Type B pancreatic cell (in vitro differentiated cells): Measurements from ENCODE around the gene SLC10A7. TPM values are rescaled to one million over a fixed set of nuclear protein-coding genes. Genes with fewer than 3 reads are reported as not detected.

Source experiments
- DNase-seq: peaks from one replicate; pipeline ENCODE4 v3.0.0; 2021; ENCODE audit warnings: mixed read lengths; ENCODE audit not compliant: unreplicated experiment; ENCODE audit errors: extremely low spot score
- H3K27ac Mint-ChIP-seq: 2 replicates; pipeline ENCODE4 v1.8.0; 2021; ENCODE audit warnings: mild to moderate bottlenecking, mixed read lengths
- H3K27me3 Mint-ChIP-seq: 2 replicates; pipeline ENCODE4 v1.8.0; 2021; ENCODE audit warnings: mixed read lengths
- H3K36me3 Mint-ChIP-seq: 2 replicates; pipeline ENCODE4 v1.8.0; 2021; ENCODE audit warnings: mixed read lengths
- H3K4me1 Mint-ChIP-seq: one replicate; pipeline ENCODE4 v1.8.0; 2021; ENCODE audit warnings: mixed read lengths; ENCODE audit not compliant: unreplicated experiment
- H3K4me3 Mint-ChIP-seq: 2 replicates; pipeline ENCODE4 v1.8.0; 2021; ENCODE audit warnings: mild to moderate bottlenecking, mixed read lengths
- H3K9me3 Mint-ChIP-seq: 2 replicates; pipeline ENCODE4 v1.8.0; 2021; ENCODE audit warnings: mixed read lengths
- CTCF ChIP-seq: fragments of 200-600 bp; sonication (generic); conservative IDR thresholded peaks from 2 replicates; pipeline ENCODE4 v1.5.0; 2021; ENCODE audit warnings: antibody characterized with exemption, mild to moderate bottlenecking
- total RNA-seq: library from RNA; stranded (reverse); gene quantifications from 2 replicates; pipeline ENCODE4 v1.2.1, GENCODE V29; 2021; ENCODE audit warnings: low replicate concordance

The SLC10A7 gene
- total RNA-seq, 1 donor from 2014 or later = 16.1 TPM

- no peak for TF ChIP-seq CTCF
- no peak for DNase-seq
- H3K27me3 Mint-ChIP-seq = no peaks in the 10 kb centered on the region
- H3K4me3 Mint-ChIP-seq = no peak overlapping the region
- H3K27ac Mint-ChIP-seq = no peak overlapping the region
- peaks cover 2% of the 10 kb centered on the region for H3K36me3 Mint-ChIP-seq
- no peaks in the 10 kb centered on the region for H3K4me1 Mint-ChIP-seq
- H3K9me3 Mint-ChIP-seq = no peaks in the 10 kb centered on the region
These were observed 257.9 kb downstream of the SLC10A7 start for GRCh38 chr4:146263793-146264192.

- peaks cover 4% of the 10 kb centered on the region for H3K36me3 Mint-ChIP-seq
These were observed 260.7 kb downstream of the SLC10A7 start for GRCh38 chr4:146261041-146261440.

GRCh38 chr4:146260521-146260920 lies 261.2 kb downstream of the SLC10A7 start:
- no peak overlapping the region for H3K27ac Mint-ChIP-seq
- DNase-seq = no peak
- H3K4me3 Mint-ChIP-seq = no peak overlapping the region
- no peaks in the 10 kb centered on the region for H3K27me3 Mint-ChIP-seq
- TF ChIP-seq CTCF = no peak
- peaks cover 4% of the 10 kb centered on the region for H3K36me3 Mint-ChIP-seq
- H3K4me1 Mint-ChIP-seq = peaks cover 8% of the 10 kb centered on the region
- no peaks in the 10 kb centered on the region for H3K9me3 Mint-ChIP-seq

More at GRCh38 chr4:146261041-146261440, 260.7 kb downstream of the SLC10A7 start:
- H3K4me3 Mint-ChIP-seq = no peak overlapping the region
- no peaks in the 10 kb centered on the region for H3K9me3 Mint-ChIP-seq
- no peaks in the 10 kb centered on the region for H3K27me3 Mint-ChIP-seq
- DNase-seq = no peak
- no peak overlapping the region for H3K27ac Mint-ChIP-seq
- H3K4me1 Mint-ChIP-seq = peaks cover 4% of the 10 kb centered on the region
- TF ChIP-seq CTCF = no peak

GRCh38 chr4:146257511-146257910 lies 264.2 kb downstream of the SLC10A7 start:
- Mint-ChIP-seq H3K27ac (no peak overlapping the region), H3K27me3 (no peaks in the 10 kb centered on the region), H3K4me3 (no peak overlapping the region), H3K4me1 (peaks cover 8% of the 10 kb centered on the region), H3K36me3 (peaks cover 4% of the 10 kb centered on the region), H3K9me3 (no peaks in the 10 kb centered on the region)
- DNase-seq = no peak
- TF ChIP-seq CTCF = no peak

GRCh38 chr4:146256328-146256727 lies 265.4 kb downstream of the SLC10A7 start:
- Mint-ChIP-seq H3K4me3 (no peak overlapping the region), H3K27ac (no peak overlapping the region), H3K4me1 (peaks cover 8% of the 10 kb centered on the region), H3K9me3 (no peaks in the 10 kb centered on the region), H3K27me3 (no peaks in the 10 kb centered on the region), H3K36me3 (peaks cover 4% of the 10 kb centered on the region)
- no peak for DNase-seq
- TF ChIP-seq CTCF = no peak

- Mint-ChIP-seq H3K4me3 (no peak overlapping the region), H3K27ac (no peak overlapping the region), H3K36me3 (peaks cover 4% of the 10 kb centered on the region), H3K4me1 (peaks cover 8% of the 10 kb centered on the region), H3K9me3 (no peaks in the 10 kb centered on the region), H3K27me3 (no peaks in the 10 kb centered on the region)
- no peak for DNase-seq
- no peak for TF ChIP-seq CTCF
These were observed 265.9 kb downstream of the SLC10A7 start for GRCh38 chr4:146255874-146256273.
